Epidermal melanocyte (primary cell): ENCODE data around the gene PTGES2.

ENCODE experiments used
- DNase-seq: peaks from one replicate; pipeline ENCODE4 v3.0.0; 2011; ENCODE audit warnings: low spot score; ENCODE audit not compliant: insufficient read length

The PTGES2 gene

DNA sequence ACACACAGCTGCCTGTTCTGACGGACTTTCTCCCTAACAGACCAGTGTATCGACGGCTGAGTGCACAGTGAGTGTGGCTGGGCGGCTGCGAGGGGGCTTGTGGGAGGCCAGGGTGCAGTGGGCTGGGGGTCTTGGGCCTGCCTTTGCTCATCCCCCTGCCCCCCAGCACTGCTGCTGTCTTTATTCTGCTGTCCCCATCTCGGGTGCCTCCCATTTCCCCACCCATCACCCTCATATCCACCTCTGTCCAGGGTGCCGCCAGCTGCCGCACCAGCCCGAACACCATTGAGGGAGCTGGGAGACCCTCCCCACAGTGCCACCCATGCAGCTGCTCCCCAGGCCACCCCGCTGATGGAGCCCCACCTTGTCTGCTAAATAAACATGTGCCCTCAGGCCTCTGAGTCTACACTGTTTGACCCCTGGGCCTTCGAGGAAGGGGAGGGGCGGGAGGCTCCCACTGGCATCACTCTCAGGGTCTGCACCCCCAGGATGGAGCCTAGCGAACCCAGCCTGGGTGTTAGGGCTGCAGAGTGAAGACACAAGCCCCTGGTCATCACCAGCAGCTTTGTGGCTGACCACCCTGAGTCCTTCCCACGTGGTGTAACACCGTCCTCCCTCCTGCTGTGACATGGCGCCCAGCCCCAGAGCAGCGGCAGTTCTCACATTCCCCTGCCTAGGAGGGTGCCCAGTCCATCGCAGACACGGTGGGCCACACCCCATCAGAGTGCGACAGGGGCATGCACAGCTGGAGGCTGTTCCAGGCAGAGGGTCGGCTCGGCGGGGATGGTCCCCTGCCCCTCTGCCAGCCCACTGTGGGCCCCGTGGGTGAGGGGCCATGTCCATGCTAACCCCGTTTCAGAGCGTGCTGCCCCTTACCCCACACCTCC, 25.8 kb upstream of the PTGES2 start:
- no peak for DNase-seq

DNA sequence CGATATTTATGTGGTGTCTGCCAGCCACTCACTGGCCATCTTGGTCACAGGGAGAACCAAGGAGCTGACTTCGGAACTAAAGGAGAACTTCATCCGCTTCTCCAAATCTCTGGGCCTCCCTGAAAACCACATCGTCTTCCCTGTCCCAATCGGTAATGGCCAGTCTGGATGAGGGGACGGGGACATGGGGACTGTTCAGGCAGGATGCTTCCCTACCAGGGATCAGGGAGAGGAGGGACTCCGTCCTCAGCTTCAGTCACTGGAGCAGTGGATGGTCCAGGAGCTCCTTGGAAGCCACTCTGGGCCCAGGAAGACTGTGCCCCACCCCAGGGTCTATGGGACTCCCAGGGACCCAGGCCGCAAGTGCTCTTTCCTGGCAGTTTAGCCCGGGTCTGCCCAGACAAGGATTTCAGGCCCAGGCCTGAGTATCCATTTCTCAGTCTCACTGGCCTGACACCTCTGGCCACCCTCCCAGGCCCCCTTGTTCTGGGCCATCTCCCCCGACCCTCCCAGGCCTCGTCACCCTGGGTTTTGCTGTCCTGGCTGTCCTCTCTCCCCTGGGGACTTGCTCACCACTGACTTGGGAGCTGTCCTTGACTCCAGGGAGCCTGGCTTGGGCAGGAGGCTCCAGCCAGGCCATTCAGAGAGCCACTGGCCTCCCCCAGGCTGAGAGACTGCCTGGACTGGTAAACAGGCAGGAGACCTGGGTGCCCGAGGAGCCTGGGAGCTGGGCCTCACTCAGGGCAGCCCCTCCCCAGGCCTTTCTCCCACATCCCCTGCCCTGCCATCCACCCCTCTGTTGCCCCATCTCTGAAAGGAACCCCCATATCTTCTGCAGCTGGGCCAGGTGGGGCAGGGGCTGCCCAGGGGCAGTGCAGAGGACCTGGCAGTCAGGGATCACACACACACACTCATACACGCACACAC, 24.9 kb upstream of the PTGES2 start:
- DNase-seq = no peak

DNA sequence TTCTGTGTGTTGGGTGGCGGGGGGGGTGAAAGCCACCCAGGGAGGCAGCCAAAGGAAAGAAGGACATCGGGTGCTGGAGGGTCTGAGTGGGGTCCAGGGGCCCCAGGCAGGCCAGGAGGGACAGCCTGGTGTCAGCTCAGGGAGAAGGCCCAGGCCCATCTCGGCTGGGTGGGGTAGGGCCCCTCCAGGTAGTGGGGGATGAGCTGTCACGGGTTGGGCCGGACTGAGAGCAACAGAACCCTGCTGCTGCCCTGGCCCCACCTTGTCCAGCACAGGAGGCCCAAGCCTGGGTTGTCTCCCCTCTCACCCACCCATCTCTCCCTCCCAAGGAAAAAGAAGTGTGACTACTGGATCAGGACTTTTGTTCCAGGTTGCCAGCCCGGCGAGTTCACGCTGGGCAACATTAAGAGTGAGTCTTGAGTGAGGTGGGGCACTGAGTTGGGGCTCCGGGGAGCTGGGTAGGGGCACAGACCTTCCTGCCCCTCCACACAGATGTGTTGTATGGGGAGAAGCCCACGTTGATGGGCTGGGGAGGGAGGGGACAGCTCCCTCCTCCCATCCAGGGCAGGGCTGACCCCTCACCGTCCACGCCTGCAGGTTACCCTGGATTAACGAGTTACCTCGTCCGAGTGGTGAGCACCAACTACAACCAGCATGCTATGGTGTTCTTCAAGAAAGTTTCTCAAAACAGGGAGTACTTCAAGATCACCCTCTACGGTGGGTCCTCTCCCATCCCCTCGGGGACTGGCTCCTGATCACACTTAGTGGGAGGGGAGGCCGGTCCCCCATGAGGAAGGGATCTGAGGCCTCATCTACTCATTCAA, 24.0 kb upstream of the PTGES2 start:
- no peak for DNase-seq

DNA sequence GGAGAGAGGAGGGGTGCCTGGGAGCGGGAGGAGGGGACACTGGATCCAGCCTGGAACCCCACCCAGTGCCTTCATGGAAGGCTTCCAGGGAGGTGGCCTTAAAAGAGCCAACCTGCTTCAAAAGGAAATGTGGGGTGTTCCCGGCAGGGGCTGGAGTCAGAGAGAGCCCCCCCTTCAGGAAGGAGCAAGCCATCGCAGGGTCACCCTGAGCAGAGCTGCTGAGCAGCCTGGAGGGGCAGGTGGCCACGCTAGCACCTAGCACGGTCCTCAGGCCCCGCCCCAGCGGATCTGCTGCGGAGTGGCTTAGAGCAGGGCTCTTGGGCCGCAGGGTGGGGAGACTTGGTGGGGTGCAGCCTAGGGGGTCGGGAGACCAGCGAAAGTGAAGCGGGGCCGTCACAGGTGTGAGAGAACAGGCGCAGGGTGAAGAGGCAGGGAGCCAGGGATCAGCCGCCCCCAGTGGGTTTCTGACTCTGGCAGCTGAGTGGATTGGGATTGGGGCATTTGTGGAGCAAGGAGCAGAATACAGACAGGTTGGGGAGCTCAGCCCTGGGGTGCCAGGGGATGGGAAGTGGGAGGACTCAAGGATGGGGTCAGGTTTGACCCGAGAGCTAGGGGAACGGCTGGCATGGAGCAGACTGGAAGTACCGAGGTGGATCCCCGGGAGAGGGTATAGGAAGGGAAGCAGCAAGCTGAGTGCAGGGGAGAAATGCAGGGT, 23.2 kb upstream of the PTGES2 start:
- DNase-seq = no peak

DNA sequence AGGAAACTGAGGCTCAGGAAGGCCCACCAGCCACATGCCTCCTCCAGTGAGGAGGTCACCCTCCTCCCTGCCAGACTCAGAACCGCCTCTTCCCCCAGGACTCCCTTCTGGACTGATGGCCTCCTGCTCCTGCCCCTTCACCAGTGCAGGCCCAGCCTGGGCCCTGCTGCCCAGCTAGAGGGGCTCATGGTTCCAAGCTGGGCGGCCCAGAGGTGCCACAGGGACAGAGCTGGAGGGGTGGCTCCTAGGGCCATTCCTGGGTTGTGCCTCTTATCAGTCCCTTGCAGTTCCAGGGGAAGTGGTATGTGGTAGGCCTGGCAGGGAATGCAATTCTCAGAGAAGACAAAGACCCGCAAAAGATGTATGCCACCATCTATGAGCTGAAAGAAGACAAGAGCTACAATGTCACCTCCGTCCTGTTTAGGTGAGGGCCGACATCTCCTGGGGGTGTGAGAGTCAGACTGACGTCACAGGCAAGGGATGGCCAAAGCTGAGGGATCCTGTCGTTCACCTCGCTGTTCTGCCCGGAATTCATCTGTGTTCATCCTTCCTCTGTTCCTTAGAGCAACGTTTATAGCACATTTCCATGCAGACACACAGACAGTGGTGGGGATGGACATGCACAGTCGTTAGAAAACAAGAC, 22.5 kb upstream of the PTGES2 start:
- DNase-seq = no peak

- DNase-seq = no peak
Measured at GRCh38 chr9:128149001-128149701, 21.6 kb upstream of the PTGES2 start, which contains the start of gene LCN2. Gene LCN2 (plus strand): TSS chr9:128149453. CDS start chr9:128149526, 73 bp downstream.

- DNase-seq = no peak
Measured at GRCh38 chr9:128148509-128149000, 21.0 kb upstream of the PTGES2 start.

GRCh38 chr9:128146591-128147120, 19.1 kb upstream of the PTGES2 start:
- no peak for DNase-seq

GRCh38 chr9:128145951-128146351, 18.4 kb upstream of the PTGES2 start:
- no peak for DNase-seq

DNA sequence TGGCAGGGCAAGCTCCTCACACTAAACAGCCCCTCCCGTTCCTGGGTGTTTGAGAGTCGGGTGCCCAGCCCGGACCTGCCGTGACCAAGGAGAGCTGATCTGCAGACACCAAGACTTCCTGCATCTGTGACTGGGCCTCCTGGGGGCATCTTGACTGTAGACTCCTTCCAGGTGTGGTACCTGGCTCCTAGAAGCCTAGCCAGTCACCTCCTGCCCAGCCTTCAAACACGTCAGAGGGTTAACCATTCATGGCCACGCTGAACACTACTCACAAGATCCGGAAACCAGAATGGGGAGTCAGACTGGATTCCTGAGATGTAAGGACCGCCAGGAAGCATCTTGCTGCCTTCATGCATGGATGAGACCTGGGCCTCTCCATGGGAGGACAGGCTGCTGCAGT, 18.0 kb upstream of the PTGES2 start:
- DNase-seq = no peak

- DNase-seq = no peak
Measured at GRCh38 chr9:128144239-128145181, 17.0 kb upstream of the PTGES2 start.

- no peak for DNase-seq
Measured at GRCh38 chr9:128143525-128144238, 16.2 kb upstream of the PTGES2 start.

- DNase-seq = no peak
Measured at GRCh38 chr9:128142596-128142995, 15.1 kb upstream of the PTGES2 start.

DNA sequence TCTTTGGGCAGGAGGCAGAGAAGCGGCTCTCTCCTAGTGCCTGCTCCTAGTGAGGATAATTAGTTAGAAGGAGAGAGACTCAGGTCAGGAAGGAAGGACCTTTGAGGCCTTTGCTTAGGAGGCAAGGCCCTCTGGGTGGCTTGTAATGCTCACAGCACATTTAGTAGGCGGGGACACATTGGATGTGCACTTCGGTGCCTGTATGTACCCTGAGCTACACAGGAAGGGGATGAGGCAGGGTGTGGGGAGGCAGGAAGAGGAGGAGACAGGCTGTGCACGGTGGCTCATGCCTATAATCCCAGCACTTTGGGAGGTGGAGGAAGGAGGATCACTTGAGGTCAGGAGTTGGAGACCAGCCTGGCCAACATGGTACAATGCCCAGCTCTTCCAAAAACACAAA, 14.5 kb upstream of the PTGES2 start:
- no peak for DNase-seq

- no peak for DNase-seq
Measured at GRCh38 chr9:128141604-128142003, 14.1 kb upstream of the PTGES2 start.

DNA sequence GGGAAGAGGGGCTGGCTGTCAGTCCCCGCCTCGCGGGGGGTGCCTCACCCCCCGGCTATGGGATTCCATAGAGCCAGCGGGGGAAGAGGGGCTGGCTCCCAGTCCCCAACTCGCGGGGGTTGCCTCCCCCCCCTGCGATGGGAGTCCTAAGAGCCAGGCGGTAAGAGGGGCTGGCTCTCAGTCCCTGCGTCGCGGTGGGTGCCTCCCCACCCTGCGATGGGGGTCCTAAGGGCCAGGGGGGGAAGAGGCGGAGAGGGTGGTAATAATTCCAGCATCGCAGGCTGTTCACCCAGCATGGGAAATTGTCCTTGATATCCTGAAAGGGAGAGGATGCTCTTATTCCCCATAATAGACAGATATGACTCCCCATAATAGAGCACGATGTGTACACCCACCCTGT, 12.1 kb upstream of the PTGES2 start:
- DNase-seq = no peak

DNA sequence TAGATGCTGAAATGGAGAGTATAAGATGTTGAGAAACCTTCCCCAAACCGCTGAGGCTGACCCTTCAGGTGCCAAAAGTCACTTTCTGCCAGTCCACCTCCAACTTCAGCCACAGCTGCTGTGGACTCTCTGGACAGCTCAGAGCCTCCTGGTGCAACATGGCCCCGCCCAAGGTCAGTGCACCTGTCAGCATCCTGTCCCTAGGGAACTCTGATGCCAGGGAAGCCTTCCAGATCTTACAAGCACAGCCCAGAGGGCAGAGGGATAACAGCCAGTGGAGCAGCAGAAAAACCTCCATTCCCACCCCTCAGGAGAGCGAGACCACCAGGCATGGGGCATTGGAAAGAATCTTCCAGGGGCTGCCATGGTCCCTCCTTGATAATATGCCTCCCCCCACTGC, 10.5 kb upstream of the PTGES2 start:
- no peak for DNase-seq
